Ascending aorta (tissue), 2 donors: ENCODE results near the gene LDB1. TPM values are rescaled to one million over a fixed set of nuclear protein-coding genes. Genes with fewer than 3 reads are reported as not detected.

ENCODE experiments used
- DNase-seq, 2 donors: peaks; one replicate each; pipeline ENCODE4 v3.0.0-alpha.2; 2019; ENCODE audit warnings: low spot score in 2 of 2
- H3K27ac ChIP-seq, 2 donors: fragments of 200-600 bp; sonication (generic); one replicate each; pipeline ENCODE4 v1.5.1; 2016 to 2017; ENCODE audit warnings: mild to moderate bottlenecking in 1 of 2
- H3K27me3 ChIP-seq: fragments of 200-600 bp; sonication (generic); one replicate; pipeline ENCODE4 v1.5.1; 2017
- H3K36me3 ChIP-seq, 2 donors: fragments of 200-600 bp; sonication (generic); one replicate each; pipeline ENCODE4 v1.5.1; 2016
- H3K4me1 ChIP-seq, 2 donors: fragments of 200-600 bp; sonication (generic); one replicate each; pipeline ENCODE4 v1.5.1; 2016 to 2017; ENCODE audit warnings: mild to moderate bottlenecking in 1 of 2
- H3K4me3 ChIP-seq, 2 donors: fragments of 200-600 bp; sonication (generic); one replicate each; pipeline ENCODE4 v1.5.1; 2016 to 2017; ENCODE audit warnings: mild to moderate bottlenecking in 1 of 2
- H3K9me3 ChIP-seq, 2 donors: fragments of 200-600 bp; sonication (generic); one replicate each; pipeline ENCODE4 v1.5.1; 2016
- CTCF ChIP-seq, 3 experiments: fragments of 200-600 bp in 2 of 3; fragments of 450-650 bp in 1 of 3; sonication (generic) in 2 of 3; IDR thresholded peaks; one replicate each; pipeline ENCODE4 v1.5.1; 2016 to 2019; ENCODE audit warnings: antibody characterized with exemption in 3 of 3, mild to moderate bottlenecking in 1 of 3, moderate library complexity in 1 of 3
- intact Hi-C: fragments of 100-400 bp; cut with DNase I; formaldehyde crosslinking; loops from one replicate; pipeline ENCODE4 v1.15.1; 2023
- total RNA-seq: library from RNA; depleted of rRNA; stranded (reverse); fragments of >200 nt; gene quantifications from one replicate; pipeline ENCODE4 v1.1.0, GENCODE V29; 2016

LDB1 gene
- total RNA-seq, 1 donor from 2014 or later = 29.8 TPM

- peak within 1 kb of the TSS; percentile 89 to 93 for H3K27ac ChIP-seq
- TF ChIP-seq CTCF (IDR thresholded peaks at IDR 0.05) = peak in 2 of 3 experiments; percentile 14 to 33
- peak; percentile 55 to 94 for DNase-seq
- no peaks in the 10 kb centered on the region for H3K27me3 ChIP-seq
- peak within 1 kb of the TSS; percentile 76 to 94 for H3K4me3 ChIP-seq
- H3K4me1 ChIP-seq = peaks cover 16 to 23% of the 10 kb centered on the region in 2 donors
- peaks cover 3 to 9% of the 10 kb centered on the region in 2 donors for H3K36me3 ChIP-seq
- intact Hi-C loops = loop anchor here (1.0 to 5.0 kb wide), 3 partner anchors 9 to 713 kb away; partner anchors contain the start of genes ARMH3 and BTRC
- no peaks in the 10 kb centered on the region for H3K9me3 ChIP-seq
Measured at GRCh38 chr10:102064868-102065560, 55.2 kb downstream of the LDB1 start, which contains the start of gene HPS6. Gene HPS6 (plus strand): TSS chr10:102065349. CDS start chr10:102065475, 126 bp downstream.

- TF ChIP-seq CTCF (IDR thresholded peaks at IDR 0.05) = no peak
Measured at GRCh38 chr10:102064503-102064867, 55.7 kb downstream of the LDB1 start.

GRCh38 chr10:102059987-102060386 lies 60.2 kb downstream of the LDB1 start:
- H3K27ac ChIP-seq = no peak overlapping the region
- H3K36me3 ChIP-seq = no peaks in the 10 kb centered on the region
- no peak for TF ChIP-seq CTCF (IDR thresholded peaks at IDR 0.05)
- no peak for DNase-seq
- intact Hi-C loops = loop anchor here (5.0 to 10.0 kb wide), 2 partner anchors 72 to 995 kb away; partner anchors contain the start of genes KAZALD1 and PPRC1
- no peaks in the 10 kb centered on the region for H3K27me3 ChIP-seq
- H3K9me3 ChIP-seq = no peaks in the 10 kb centered on the region
- peaks cover 0 to 4% of the 10 kb centered on the region in 2 donors for H3K4me1 ChIP-seq
- H3K4me3 ChIP-seq = no peak overlapping the region

More at GRCh38 chr10:102064503-102064867, 55.7 kb downstream of the LDB1 start:
- Histone ChIP-seq H3K4me1 (peaks cover 16 to 23% of the 10 kb centered on the region in 2 donors), H3K4me3 (peak overlapping the region; percentile 76 to 94), H3K27me3 (no peaks in the 10 kb centered on the region), H3K36me3 (peaks cover 3 to 9% of the 10 kb centered on the region in 2 donors), H3K27ac (peak overlapping the region; percentile 89 to 93), H3K9me3 (no peaks in the 10 kb centered on the region)
- DNase-seq = no peak
- intact Hi-C loops = loop anchor here (2.0 kb wide), 1 partner anchor 54 kb away; no protein-coding TSS in a partner anchor

Other genes starting within 250 kb of the LDB1 start
- 4.5 TPM for gene ARMH3, start 64.2 kb downstream of the LDB1 start, total RNA-seq
- 39.9 TPM for gene HPS6, start 55.0 kb downstream of the LDB1 start, total RNA-seq
- gene PPRC1, start 12.7 kb upstream of the LDB1 start, total RNA-seq = 30.7 TPM
- gene NOLC1, start 32.0 kb upstream of the LDB1 start, total RNA-seq = 33.3 TPM
- gene ELOVL3, start 105.9 kb upstream of the LDB1 start, total RNA-seq = not detected
- gene PITX3, start 121.1 kb upstream of the LDB1 start, total RNA-seq = not detected
- 56.0 TPM for gene GBF1, start 125.2 kb upstream of the LDB1 start, total RNA-seq